H9 (cell line): ENCODE data around the gene SRPK3. TPM values are rescaled to one million over a fixed set of nuclear protein-coding genes. Genes with fewer than 3 reads are reported as not detected.

Experiments used
- DNase-seq: peaks from one replicate; pipeline ENCODE4 v3.0.0-alpha.2; 2017
- H2AFZ ChIP-seq: one replicate; pipeline ENCODE4 v1.6.1; 2013; ENCODE audit warnings: mild to moderate bottlenecking, low read length, control low read depth, moderate library complexity
- H2AK5ac ChIP-seq: 2 replicates; pipeline ENCODE4 v1.6.1; 2013; ENCODE audit warnings: low read length, control low read depth, mixed read lengths; ENCODE audit not compliant: insufficient read length
- H2BK120ac ChIP-seq: one replicate; pipeline ENCODE4 v1.6.1; 2013; ENCODE audit warnings: low read depth, mild to moderate bottlenecking, low read length, control low read depth, inconsistent platforms; ENCODE audit not compliant: poor library complexity, severe bottlenecking
- H2BK12ac ChIP-seq: 2 replicates; pipeline ENCODE4 v1.6.1; 2013; ENCODE audit warnings: low read length, control low read depth, mixed read lengths, low read depth; ENCODE audit not compliant: insufficient read length
- H2BK15ac ChIP-seq: 2 replicates; pipeline ENCODE4 v1.6.1; 2013; ENCODE audit warnings: low read depth, low read length, control low read depth
- H2BK20ac ChIP-seq: one replicate; pipeline ENCODE4 v1.6.1; 2013; ENCODE audit warnings: low read depth, mild to moderate bottlenecking, low read length, control low read depth, inconsistent platforms; ENCODE audit not compliant: poor library complexity, severe bottlenecking
- H2BK5ac ChIP-seq: 2 replicates; pipeline ENCODE4 v1.6.1; 2013; ENCODE audit warnings: low read length, control low read depth, mixed read lengths; ENCODE audit not compliant: insufficient read length
- H3K14ac ChIP-seq: 2 replicates; pipeline ENCODE4 v1.6.1; 2013; ENCODE audit warnings: low read length, control low read depth; ENCODE audit not compliant: insufficient read depth
- H3K18ac ChIP-seq: 2 replicates; pipeline ENCODE4 v1.6.1; 2013; ENCODE audit warnings: low read depth, mild to moderate bottlenecking, mixed read lengths, low read length, control low read depth; ENCODE audit not compliant: insufficient read length
- H3K23ac ChIP-seq: 2 replicates; pipeline ENCODE4 v1.6.1; 2013; ENCODE audit warnings: low read length, control low read depth, mixed read lengths, low read depth; ENCODE audit not compliant: insufficient read length
- H3K23me2 ChIP-seq: 2 replicates; pipeline ENCODE4 v1.6.1; 2013; ENCODE audit warnings: low read depth, mild to moderate bottlenecking, mixed read lengths, low read length, control low read depth; ENCODE audit not compliant: insufficient read length, poor library complexity, severe bottlenecking
- H3K27ac ChIP-seq: 2 replicates; pipeline ENCODE4 v1.5.1; 2013; ENCODE audit warnings: low read length, control low read depth, mixed read lengths, low read depth; ENCODE audit not compliant: insufficient read length
- H3K27me3 ChIP-seq: 2 replicates; pipeline ENCODE4 v1.6.1; 2013; ENCODE audit warnings: low read length, control low read depth, inconsistent platforms; ENCODE audit not compliant: insufficient read depth
- H3K4ac ChIP-seq: 2 replicates; pipeline ENCODE4 v1.6.1; 2013; ENCODE audit warnings: low read depth, mild to moderate bottlenecking, control low read depth, inconsistent platforms, low read length, moderate library complexity
- H3K4me1 ChIP-seq: 2 replicates; pipeline ENCODE4 v1.6.1; 2013; ENCODE audit warnings: low read length, control low read depth, inconsistent platforms; ENCODE audit not compliant: insufficient read depth
- H3K4me2 ChIP-seq: 2 replicates; pipeline ENCODE4 v1.6.1; 2013; ENCODE audit warnings: low read length, control low read depth, mixed read lengths; ENCODE audit not compliant: insufficient read length, insufficient read depth
- H3K56ac ChIP-seq: 2 replicates; pipeline ENCODE4 v1.6.1; 2013; ENCODE audit warnings: low read depth, mild to moderate bottlenecking, mixed read lengths, low read length, control low read depth; ENCODE audit not compliant: insufficient read length
- H3K79me1 ChIP-seq: 2 replicates; pipeline ENCODE4 v1.6.1; 2013; ENCODE audit warnings: low read depth, mild to moderate bottlenecking, moderate library complexity, low read length, control low read depth, inconsistent platforms; ENCODE audit not compliant: insufficient read depth, poor library complexity, severe bottlenecking
- H3K79me2 ChIP-seq: 2 replicates; pipeline ENCODE4 v1.6.1; 2013; ENCODE audit warnings: low read length, control low read depth, inconsistent platforms; ENCODE audit not compliant: insufficient read depth
- H3K9ac ChIP-seq: 2 replicates; pipeline ENCODE4 v1.6.1; 2013; ENCODE audit warnings: low read length, control low read depth, mixed read lengths; ENCODE audit not compliant: insufficient read length; ENCODE audit errors: extremely low read depth
- H3K9me3 ChIP-seq: one replicate; pipeline ENCODE4 v1.6.1; 2013; ENCODE audit warnings: low read depth, low read length, inconsistent platforms; ENCODE audit not compliant: control insufficient read depth
- H3T11ph ChIP-seq: one replicate; pipeline ENCODE4 v1.6.1; 2013; ENCODE audit warnings: mild to moderate bottlenecking, low read length, control low read depth, inconsistent platforms
- H4K20me1 ChIP-seq: one replicate; pipeline ENCODE4 v1.6.1; 2013; ENCODE audit not compliant: control insufficient read depth, insufficient read length, insufficient read depth
- H4K5ac ChIP-seq: 2 replicates; pipeline ENCODE4 v1.6.1; 2013; ENCODE audit warnings: low read depth, mild to moderate bottlenecking, mixed read lengths, low read length, control low read depth; ENCODE audit not compliant: insufficient read length
- H4K8ac ChIP-seq: replicated peaks from 2 replicates; pipeline ENCODE4 v1.6.1; 2013; ENCODE audit warnings: low read length, control low read depth, mixed read lengths, low read depth; ENCODE audit not compliant: insufficient read length
- H4K91ac ChIP-seq: 2 replicates; pipeline ENCODE4 v1.6.1; 2013; ENCODE audit warnings: low read depth, mild to moderate bottlenecking, moderate library complexity, mixed read lengths, low read length, control low read depth; ENCODE audit not compliant: insufficient read length
- H3K27ac Mint-ChIP-seq, 3 experiments: 2 replicates in 2 of 3; 3 replicates in 1 of 3; pipeline ENCODE4 v1.8.0; 2020 to 2021; ENCODE audit warnings: mixed read lengths in 3 of 3, mild to moderate bottlenecking in 1 of 3, moderate library complexity in 1 of 3
- H3K27me3 Mint-ChIP-seq: 2 replicates; pipeline ENCODE4 v1.8.0; 2021; ENCODE audit warnings: low read depth, mild to moderate bottlenecking, moderate library complexity, mixed read lengths
- H3K36me3 Mint-ChIP-seq, 3 experiments: 2 replicates in 2 of 3; 3 replicates in 1 of 3; pipeline ENCODE4 v1.8.0; 2020 to 2021; ENCODE audit warnings: low read depth in 3 of 3, mixed read lengths in 3 of 3; ENCODE audit not compliant: insufficient read depth in 1 of 3
- H3K4me1 Mint-ChIP-seq, 2 experiments: 2 replicates each; pipeline ENCODE4 v1.8.0; 2020; ENCODE audit warnings: mixed read lengths in 2 of 2
- H3K4me3 Mint-ChIP-seq, 2 experiments: 2 replicates in 1 of 2; 3 replicates in 1 of 2; pipeline ENCODE4 v1.8.0; 2020 to 2021; ENCODE audit warnings: mild to moderate bottlenecking in 2 of 2, mixed read lengths in 2 of 2, moderate library complexity in 1 of 2
- H3K9me3 Mint-ChIP-seq, 2 experiments: 2 replicates in 1 of 2; 3 replicates in 1 of 2; pipeline ENCODE4 v1.8.0; 2020; ENCODE audit warnings: mild to moderate bottlenecking in 2 of 2, mixed read lengths in 2 of 2, moderate library complexity in 1 of 2
- WGBS: extraction: QIAGEN DNeasy Blood & Tissue Kit; methylation state at CpG from one replicate; pipeline ENCODE4 v1.1.7; 2013; ENCODE audit warnings: missing lambda C conversion rate, low lambda C conversion rate, mixed read lengths; ENCODE audit not compliant: insufficient read length; ENCODE audit errors: extremely low coverage; 5-methylcytosine and 5-hydroxymethylcytosine counted together
- total RNA-seq: library from RNA; stranded (reverse); gene quantifications from 2 replicates; pipeline ENCODE4 v1.2.1, GENCODE V29; 2021
- TF ChIP-seq, protein P1 (sequence below): fragments of 200-600 bp; sonication (generic); conservative IDR thresholded peaks from 3 replicates; pipeline ENCODE4 v1.8.0; 2021; ENCODE audit warnings: antibody characterized with exemption, mild to moderate bottlenecking

Gene SRPK3
- total RNA-seq, 1 experiment from 2014 or later: not detected

DNA sequence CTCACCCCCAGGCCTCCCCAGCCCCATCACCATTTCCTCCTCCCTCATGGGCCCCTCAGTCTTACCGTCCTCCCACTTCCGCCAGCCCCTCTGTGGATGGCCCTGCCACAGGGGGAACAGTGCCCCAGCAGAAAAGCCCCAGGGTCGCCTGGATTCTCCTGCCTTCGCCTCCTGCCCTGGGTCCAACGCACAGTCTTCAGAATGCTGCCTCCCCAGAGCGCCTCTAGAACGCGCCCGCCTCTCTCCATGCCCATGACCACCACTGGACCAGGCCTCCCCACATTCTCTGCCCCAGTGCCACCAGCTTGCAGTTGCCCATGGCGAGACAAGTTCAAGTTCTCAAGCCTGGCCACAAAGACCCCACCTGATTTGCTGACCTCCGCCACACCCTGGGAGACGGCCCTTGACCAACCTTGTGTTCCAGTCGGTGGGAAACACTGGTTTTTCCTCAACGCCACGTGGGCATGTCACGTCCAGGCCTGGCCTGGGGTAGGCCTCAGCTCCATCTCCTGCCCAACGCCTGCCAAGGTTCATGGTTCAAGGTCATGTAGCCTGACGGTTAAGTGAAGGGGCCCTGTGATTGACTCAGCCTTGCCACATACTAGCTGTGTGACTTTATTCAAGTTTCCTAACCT, 17.4 kb upstream of the SRPK3 start:
- Histone ChIP-seq H4K20me1 (no peaks in the 10 kb centered on the region), H3K9ac (no peak overlapping the region), H3T11ph (no peak overlapping the region), H3K79me1 (no peaks in the 10 kb centered on the region), H3K4me1 (no peaks in the 10 kb centered on the region), H2BK5ac (no peak overlapping the region), H3K4me2 (no peak overlapping the region), H2AK5ac (no peak overlapping the region), H2AFZ (no peak overlapping the region), H3K14ac (no peak overlapping the region), H2BK15ac (no peak overlapping the region), H2BK20ac (no peak overlapping the region), H3K27me3 (no peaks in the 10 kb centered on the region), H3K23me2 (no peaks in the 10 kb centered on the region), H4K5ac (no peak overlapping the region), H2BK12ac (no peak overlapping the region), H3K56ac (no peak overlapping the region), H3K27ac (no peak overlapping the region), H4K8ac (no peak overlapping the region), H2BK120ac (no peak overlapping the region), H3K18ac (no peak overlapping the region), H3K4ac (no peak overlapping the region), H3K79me2 (no peaks in the 10 kb centered on the region), H4K91ac (no peak overlapping the region), H3K23ac (no peak overlapping the region), H3K9me3 (peaks cover 7% of the 10 kb centered on the region)
- WGBS: no CpG with 5 or more reads among the region's 18 CpGs
- peaks cover 10% of the 10 kb centered on the region for H3K27me3 Mint-ChIP-seq
- no peak for DNase-seq
- H3K4me1 Mint-ChIP-seq: peaks cover 4 to 6% of the 10 kb centered on the region in 2 experiments; a peak in 3 of 4 replicates
- 0 out of 5 replicates have a peak overlapping the region, but pooled peaks of 1 of the 2 experiments have one; percentile 55 for H3K4me3 Mint-ChIP-seq
- H3K27ac Mint-ChIP-seq: no peak overlapping the region
- H3K36me3 Mint-ChIP-seq: peaks cover 0 to 3% (median 2%) of the 10 kb centered on the region in 3 experiments; a peak in 4 of 7 replicates
- TF ChIP-seq, protein P1, sequence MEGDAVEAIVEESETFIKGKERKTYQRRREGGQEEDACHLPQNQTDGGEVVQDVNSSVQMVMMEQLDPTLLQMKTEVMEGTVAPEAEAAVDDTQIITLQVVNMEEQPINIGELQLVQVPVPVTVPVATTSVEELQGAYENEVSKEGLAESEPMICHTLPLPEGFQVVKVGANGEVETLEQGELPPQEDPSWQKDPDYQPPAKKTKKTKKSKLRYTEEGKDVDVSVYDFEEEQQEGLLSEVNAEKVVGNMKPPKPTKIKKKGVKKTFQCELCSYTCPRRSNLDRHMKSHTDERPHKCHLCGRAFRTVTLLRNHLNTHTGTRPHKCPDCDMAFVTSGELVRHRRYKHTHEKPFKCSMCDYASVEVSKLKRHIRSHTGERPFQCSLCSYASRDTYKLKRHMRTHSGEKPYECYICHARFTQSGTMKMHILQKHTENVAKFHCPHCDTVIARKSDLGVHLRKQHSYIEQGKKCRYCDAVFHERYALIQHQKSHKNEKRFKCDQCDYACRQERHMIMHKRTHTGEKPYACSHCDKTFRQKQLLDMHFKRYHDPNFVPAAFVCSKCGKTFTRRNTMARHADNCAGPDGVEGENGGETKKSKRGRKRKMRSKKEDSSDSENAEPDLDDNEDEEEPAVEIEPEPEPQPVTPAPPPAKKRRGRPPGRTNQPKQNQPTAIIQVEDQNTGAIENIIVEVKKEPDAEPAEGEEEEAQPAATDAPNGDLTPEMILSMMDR: no peak
- H3K9me3 Mint-ChIP-seq: peaks cover 51 to 65% of the 10 kb centered on the region in 2 experiments
